SK-N-SH treated with all-trans-retinoic acid at 6 μM for 48 hours (cell line): ENCODE measurements around the gene IGFL2.

Experiments
- ATAC-seq: fragments of 200-7000 bp; cut with Tn5 transposase; 3 replicates; pipeline ENCODE4 v1.9.1; 2020; ENCODE audit warnings: mild to moderate bottlenecking, moderate library complexity
- ARNTL ChIP-seq: fragments of 450-650 bp; formaldehyde crosslinking; IDR thresholded peaks from 2 replicates; pipeline ENCODE4 v1.5.0; 2020; ENCODE audit warnings: low read depth, mild to moderate bottlenecking, moderate library complexity, borderline replicate concordance
- BACH2 ChIP-seq: fragments of 250-450 bp; sonication (Bioruptor Pico); IDR thresholded peaks from 2 replicates; pipeline ENCODE4 v1.9.0; 2021; ENCODE audit warnings: mild to moderate bottlenecking, borderline replicate concordance
- CREB5 ChIP-seq: fragments of 250-450 bp; sonication (Bioruptor Pico); IDR thresholded peaks from 2 replicates; pipeline ENCODE4 v1.5.1; 2020; ENCODE audit warnings: low read depth, mild to moderate bottlenecking, moderate library complexity
- CSRNP3 ChIP-seq: fragments of 250-450 bp; sonication (Bioruptor Pico); IDR thresholded peaks from 2 replicates; pipeline ENCODE4 v1.5.1; 2021; ENCODE audit warnings: mild to moderate bottlenecking, moderate library complexity
- ESRRG ChIP-seq: fragments of 250-450 bp; sonication (Bioruptor Pico); IDR thresholded peaks from 2 replicates; pipeline ENCODE4 v1.6.1; 2021; ENCODE audit warnings: mild to moderate bottlenecking
- GLIS3 ChIP-seq: fragments of 250-450 bp; sonication (Bioruptor Pico); IDR thresholded peaks from 2 replicates; pipeline ENCODE4 v1.5.0; 2020; ENCODE audit warnings: mild to moderate bottlenecking, moderate library complexity
- ISL1 ChIP-seq: fragments of 250-450 bp; sonication (Bioruptor Pico); IDR thresholded peaks from 2 replicates; pipeline ENCODE4 v2.1.2; 2022; ENCODE audit warnings: mild to moderate bottlenecking, moderate library complexity
- OSR1 ChIP-seq: fragments of 250-450 bp; sonication (Bioruptor Pico); IDR thresholded peaks from 2 replicates; pipeline ENCODE4 v1.8.0; 2022; ENCODE audit warnings: moderate library complexity, mild to moderate bottlenecking, inconsistent platforms
- PATZ1 ChIP-seq: fragments of 250-450 bp; sonication (Bioruptor Pico); IDR thresholded peaks from 2 replicates; pipeline ENCODE4 v1.8.0; 2020; ENCODE audit warnings: mild to moderate bottlenecking, moderate library complexity, borderline replicate concordance
- PPARA ChIP-seq: fragments of 250-450 bp; sonication (Bioruptor Pico); IDR thresholded peaks from 2 replicates; pipeline ENCODE4 v1.5.0; 2020; ENCODE audit warnings: mild to moderate bottlenecking, borderline replicate concordance
- SNAI2 ChIP-seq: fragments of 250-450 bp; sonication (Bioruptor Pico); IDR thresholded peaks from 2 replicates; pipeline ENCODE4 v1.5.0; 2020; ENCODE audit warnings: mild to moderate bottlenecking, moderate library complexity
- TSHZ2 ChIP-seq: fragments of 250-450 bp; sonication (Bioruptor Pico); IDR thresholded peaks from 2 replicates; pipeline ENCODE4 v1.5.0; 2020; ENCODE audit warnings: mild to moderate bottlenecking, moderate library complexity
- ZFP3 ChIP-seq: fragments of 250-450 bp; sonication (Bioruptor Pico); IDR thresholded peaks from 2 replicates; pipeline ENCODE4 v1.5.0; 2020; ENCODE audit warnings: mild to moderate bottlenecking, moderate library complexity
- ZFP30 ChIP-seq: fragments of 450-650 bp; formaldehyde crosslinking; IDR thresholded peaks from 2 replicates; pipeline ENCODE4 v1.5.0; 2022; ENCODE audit warnings: mild to moderate bottlenecking, moderate library complexity
- ZNF565 ChIP-seq: fragments of 450-650 bp; formaldehyde crosslinking; conservative IDR thresholded peaks from 2 replicates; pipeline ENCODE4 v1.5.0; 2020; ENCODE audit warnings: low read depth, mild to moderate bottlenecking, moderate library complexity
- ZNF70 ChIP-seq: fragments of 450-650 bp; formaldehyde crosslinking; IDR thresholded peaks from 2 replicates; pipeline ENCODE4 v1.5.0; 2020; ENCODE audit warnings: mild to moderate bottlenecking, moderate library complexity
- ZNF8 ChIP-seq: fragments of 450-650 bp; formaldehyde crosslinking; IDR thresholded peaks from 2 replicates; pipeline ENCODE4 v1.5.0; 2020; ENCODE audit warnings: mild to moderate bottlenecking, moderate library complexity

IGFL2 gene

GRCh38 chr19:46112527-46112926 is 35.5 kb upstream of the IGFL2 start (continued):
- no peak for TF ChIP-seq ZFP30 (CRISPR knock-in tag)
- TF ChIP-seq SNAI2 = no peak
- TF ChIP-seq ISL1 = no peak
- no peak for TF ChIP-seq TSHZ2
- TF ChIP-seq ZNF70 (CRISPR knock-in tag) = no peak
- no peak for TF ChIP-seq OSR1 (CRISPR knock-in tag)
- TF ChIP-seq, all 23 proteins: peak for 0

GRCh38 chr19:46113726-46114125 is 34.3 kb upstream of the IGFL2 start:
- TF ChIP-seq BACH2 (CRISPR knock-in tag) (no peak), CSRNP3 (no peak), ZFP30 (CRISPR knock-in tag) (no peak), PATZ1 (CRISPR knock-in tag) (no peak), ESRRG (CRISPR knock-in tag) (no peak), TSHZ2 (no peak), ZNF565 (CRISPR knock-in tag) (no peak), SNAI2 (no peak), PPARA (CRISPR knock-in tag) (no peak), ZNF70 (CRISPR knock-in tag) (no peak), ARNTL (CRISPR knock-in tag) (no peak), ISL1 (no peak), ZNF8 (no peak), ZFP3 (CRISPR knock-in tag) (no peak), CREB5 (CRISPR knock-in tag) (no peak), GLIS3 (CRISPR knock-in tag) (no peak)
- ATAC-seq = no peak

GRCh38 chr19:46115396-46116106 is 32.5 kb upstream of the IGFL2 start:
- ATAC-seq = peak; percentile 94
- TF ChIP-seq ZFP30 (CRISPR knock-in tag) (no peak), PPARA (CRISPR knock-in tag) (no peak), BACH2 (CRISPR knock-in tag) (no peak), ZNF8 (no peak), PATZ1 (CRISPR knock-in tag) (no peak), ISL1 (no peak), CREB5 (CRISPR knock-in tag) (no peak)
